Measurements from ENCODE around the gene ALS2CL.

DNA sequence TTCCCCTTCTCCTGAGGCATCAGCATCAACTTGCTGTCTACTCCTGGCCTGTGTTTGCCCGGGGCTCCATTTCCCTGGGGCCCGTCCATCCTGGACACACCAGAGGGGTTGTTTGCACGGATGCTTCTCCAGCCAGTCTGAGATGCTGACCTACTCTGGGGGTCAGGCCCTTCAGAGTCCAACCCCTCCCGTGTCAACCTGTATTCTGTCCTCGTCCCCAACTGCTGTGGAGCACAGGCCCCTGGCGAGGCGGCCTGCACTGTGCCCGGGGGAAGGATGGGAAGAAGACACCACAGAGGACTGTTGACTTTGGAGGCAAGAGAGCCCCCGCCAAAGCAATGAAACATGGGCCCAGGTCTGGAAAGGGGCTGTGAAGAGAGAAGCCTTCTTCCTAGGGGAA, 25.8 kb downstream of the ALS2CL start:
- TF ChIP-seq, protein P1, sequence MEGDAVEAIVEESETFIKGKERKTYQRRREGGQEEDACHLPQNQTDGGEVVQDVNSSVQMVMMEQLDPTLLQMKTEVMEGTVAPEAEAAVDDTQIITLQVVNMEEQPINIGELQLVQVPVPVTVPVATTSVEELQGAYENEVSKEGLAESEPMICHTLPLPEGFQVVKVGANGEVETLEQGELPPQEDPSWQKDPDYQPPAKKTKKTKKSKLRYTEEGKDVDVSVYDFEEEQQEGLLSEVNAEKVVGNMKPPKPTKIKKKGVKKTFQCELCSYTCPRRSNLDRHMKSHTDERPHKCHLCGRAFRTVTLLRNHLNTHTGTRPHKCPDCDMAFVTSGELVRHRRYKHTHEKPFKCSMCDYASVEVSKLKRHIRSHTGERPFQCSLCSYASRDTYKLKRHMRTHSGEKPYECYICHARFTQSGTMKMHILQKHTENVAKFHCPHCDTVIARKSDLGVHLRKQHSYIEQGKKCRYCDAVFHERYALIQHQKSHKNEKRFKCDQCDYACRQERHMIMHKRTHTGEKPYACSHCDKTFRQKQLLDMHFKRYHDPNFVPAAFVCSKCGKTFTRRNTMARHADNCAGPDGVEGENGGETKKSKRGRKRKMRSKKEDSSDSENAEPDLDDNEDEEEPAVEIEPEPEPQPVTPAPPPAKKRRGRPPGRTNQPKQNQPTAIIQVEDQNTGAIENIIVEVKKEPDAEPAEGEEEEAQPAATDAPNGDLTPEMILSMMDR (IDR thresholded peaks at IDR 0.05; ENCODE audit: low read length): no peak
- TF ChIP-seq EZH2 (optimal IDR thresholded peaks at IDR 0.05; ENCODE audit: low read depth, low read length): no peak

All from MM.1S (cell line).